Neural cell (in vitro differentiated cells): ENCODE data around the gene CXCL13. TPM values are rescaled to one million over a fixed set of nuclear protein-coding genes. Genes with fewer than 3 reads are reported as not detected.

ENCODE experiments used
- H2AFZ ChIP-seq: fragments of 200-600, 300-800 bp; sonication (generic), shearing (Covaris generic); 2 replicates; pipeline ENCODE4 v1.6.0; 2014; ENCODE audit warnings: low read depth, mild to moderate bottlenecking, antibody characterized with exemption, low read length, moderate library complexity
- H3F3A ChIP-seq: fragments of 200-600 bp; shearing (Covaris generic); 2 replicates; pipeline ENCODE4 v1.6.1; 2016; ENCODE audit warnings: mild to moderate bottlenecking, moderate library complexity, mixed read lengths, antibody characterized with exemption, low read length; ENCODE audit not compliant: insufficient read depth, poor library complexity, severe bottlenecking
- H3K27ac ChIP-seq: fragments of 200-600, 300-800 bp; sonication (generic), shearing (Covaris generic); 2 replicates; pipeline ENCODE4 v1.5.1; 2014; ENCODE audit warnings: mild to moderate bottlenecking, low read length, moderate library complexity
- H3K27me3 ChIP-seq: fragments of 300-800, 200-600 bp; sonication (generic), shearing (Covaris generic); 2 replicates; pipeline ENCODE4 v1.6.0; 2014; ENCODE audit warnings: mild to moderate bottlenecking, low read depth, low read length, moderate library complexity; ENCODE audit not compliant: insufficient read depth
- H3K36me3 ChIP-seq: fragments of 300-800, 200-600 bp; sonication (generic), shearing (Covaris generic); 2 replicates; pipeline ENCODE4 v1.5.1; 2014; ENCODE audit warnings: mild to moderate bottlenecking, antibody characterized with exemption, low read length, moderate library complexity; ENCODE audit not compliant: insufficient read depth
- H3K4me2 ChIP-seq: fragments of 300-800, 200-600 bp; sonication (generic), shearing (Covaris generic); 2 replicates; pipeline ENCODE4 v1.6.0; 2014; ENCODE audit warnings: mild to moderate bottlenecking, low read length
- H3K4me3 ChIP-seq: fragments of 300-800, 200-600 bp; sonication (generic), shearing (Covaris generic); 2 replicates; pipeline ENCODE4 v1.5.1; 2014; ENCODE audit warnings: mild to moderate bottlenecking, low read length, moderate library complexity
- H3K79me2 ChIP-seq: fragments of 200-600 bp; shearing (Covaris generic); replicated peaks from 2 replicates; pipeline ENCODE4 v1.6.0; 2014; ENCODE audit warnings: mild to moderate bottlenecking, low read length, moderate library complexity; ENCODE audit not compliant: insufficient read depth
- H3K9ac ChIP-seq: fragments of 300-800, 200-600 bp; sonication (generic), shearing (Covaris generic); 2 replicates; pipeline ENCODE4 v1.6.1; 2016; ENCODE audit warnings: mild to moderate bottlenecking, low read length, mixed read lengths
- H3K9me2 ChIP-seq: fragments of 200-600 bp; shearing (Covaris generic); 2 replicates; pipeline ENCODE4 v1.6.1; 2016; ENCODE audit warnings: mild to moderate bottlenecking, low read length, mixed read lengths; ENCODE audit not compliant: insufficient read depth
- H3K9me3 ChIP-seq: fragments of 200-600, 300-800 bp; sonication (generic), shearing (Covaris generic); 2 replicates; pipeline ENCODE4 v1.6.1; 2016; ENCODE audit warnings: mild to moderate bottlenecking, mixed run types, low read length, moderate library complexity, mixed read lengths
- H4K20me1 ChIP-seq: fragments of 200-600 bp; shearing (Covaris generic); 2 replicates; pipeline ENCODE4 v1.6.1; 2016; ENCODE audit warnings: mild to moderate bottlenecking, mixed run types; ENCODE audit not compliant: insufficient read depth
- CTCF ChIP-seq: fragments of 450-650 bp; IDR thresholded peaks from 2 replicates; pipeline ENCODE4 v1.5.1; 2014; ENCODE audit warnings: antibody characterized with exemption, mild to moderate bottlenecking, moderate library complexity; ENCODE audit not compliant: poor library complexity, severe bottlenecking
- EP300 ChIP-seq: fragments of 450-650 bp; conservative IDR thresholded peaks from 2 replicates; pipeline ENCODE4 v1.6.1; 2014; ENCODE audit warnings: antibody characterized with exemption, mild to moderate bottlenecking, moderate library complexity; ENCODE audit not compliant: poor library complexity, severe bottlenecking
- EZH2 ChIP-seq: fragments of 200-600, 300-800 bp; shearing (Covaris generic), sonication (generic); IDR thresholded peaks from 2 replicates; pipeline ENCODE4 v1.6.1; 2014; ENCODE audit warnings: antibody characterized with exemption, low read length, borderline replicate concordance, mild to moderate bottlenecking; ENCODE audit not compliant: insufficient read depth, poor library complexity, severe bottlenecking
- MXI1 ChIP-seq: fragments of 450-650 bp; conservative IDR thresholded peaks from 2 replicates; pipeline ENCODE4 v1.6.1; 2014; ENCODE audit warnings: antibody characterized with exemption, mild to moderate bottlenecking; ENCODE audit not compliant: poor library complexity, severe bottlenecking
- POLR2AphosphoS5 ChIP-seq: IDR thresholded peaks from 2 replicates; pipeline ENCODE4 v1.6.1; 2012
- RAD21 ChIP-seq: fragments of 450-650 bp; conservative IDR thresholded peaks from 2 replicates; pipeline ENCODE4 v1.6.1; 2014; ENCODE audit warnings: antibody characterized with exemption, mild to moderate bottlenecking, moderate library complexity
- REST ChIP-seq: IDR thresholded peaks from 2 replicates; pipeline ENCODE4 v1.6.1; 2012; ENCODE audit warnings: borderline replicate concordance
- SMC3 ChIP-seq: fragments of 450-650 bp; conservative IDR thresholded peaks from 2 replicates; pipeline ENCODE4 v1.6.1; 2014; ENCODE audit warnings: antibody characterized with exemption, mild to moderate bottlenecking, moderate library complexity; ENCODE audit not compliant: poor library complexity
- TAF1 ChIP-seq: IDR thresholded peaks from 2 replicates; pipeline ENCODE4 v1.6.1; 2012; ENCODE audit warnings: low read depth
- polyA plus RNA-seq: library from polyadenylated mRNA; depleted of rRNA; stranded (reverse); fragments of >200 nt; gene quantifications from 2 replicates; pipeline ENCODE4 v1.2.3, GENCODE V29; 2014

The CXCL13 gene
- polyA plus RNA-seq, 1 donor from 2014 or later = not detected

- H3K4me2 ChIP-seq = no peak overlapping the region
- no peaks in the 10 kb centered on the region for H3K79me2 ChIP-seq
- no peaks in the 10 kb centered on the region for H3K27me3 ChIP-seq
- no peak overlapping the region for H3K9ac ChIP-seq
- H4K20me1 ChIP-seq = no peaks in the 10 kb centered on the region
- no peaks in the 10 kb centered on the region for H3F3A ChIP-seq
- H2AFZ ChIP-seq = no peak overlapping the region
- TF ChIP-seq MXI1 = no peak
- no peak for TF ChIP-seq CTCF
- TF ChIP-seq REST = no peak
- no peak for TF ChIP-seq EP300
- no peak for TF ChIP-seq EZH2
- no peak for TF ChIP-seq SMC3
- no peak for TF ChIP-seq TAF1
- no peak for TF ChIP-seq POLR2AphosphoS5
- TF ChIP-seq RAD21 = no peak
- no peak overlapping the region for H3K4me3 ChIP-seq
- H3K9me2 ChIP-seq = no peaks in the 10 kb centered on the region
- H3K36me3 ChIP-seq = no peaks in the 10 kb centered on the region
- no peaks in the 10 kb centered on the region for H3K9me3 ChIP-seq
- no peak overlapping the region for H3K27ac ChIP-seq
Observed at GRCh38 chr4:77564231-77564630, 41.4 kb upstream of the CXCL13 start.

- Histone ChIP-seq H3K9ac (no peak overlapping the region), H3K4me2 (no peak overlapping the region), H4K20me1 (no peaks in the 10 kb centered on the region), H3F3A (no peaks in the 10 kb centered on the region), H3K4me3 (no peak overlapping the region), H3K9me3 (no peaks in the 10 kb centered on the region), H2AFZ (no peak overlapping the region), H3K27ac (no peak overlapping the region), H3K9me2 (no peaks in the 10 kb centered on the region), H3K27me3 (no peaks in the 10 kb centered on the region), H3K79me2 (no peaks in the 10 kb centered on the region), H3K36me3 (no peaks in the 10 kb centered on the region)
- TF ChIP-seq SMC3 = no peak
- no peak for TF ChIP-seq REST
Observed at GRCh38 chr4:77566148-77566547, 39.5 kb upstream of the CXCL13 start.
